Tibial nerve (tissue), 4 donors: ENCODE measurements around the gene NPEPL1.

ENCODE experiments used
- EP300 ChIP-seq, 2 donors: sonication (generic); formaldehyde crosslinking; IDR thresholded peaks; one replicate each; pipeline ENCODE4 v1.6.1; 2017; ENCODE audit warnings: antibody characterized with exemption in 2 of 2, mild to moderate bottlenecking in 1 of 2
- POLR2A ChIP-seq, 2 donors: fragments of 450-650 bp; IDR thresholded peaks; one replicate each; pipeline ENCODE4 v1.6.1; 2017; ENCODE audit warnings: antibody characterized with exemption in 2 of 2, mild to moderate bottlenecking in 2 of 2, moderate library complexity in 2 of 2
- TF ChIP-seq, protein P1 (sequence below), 5 experiments: fragments of 200-600 bp in 3 of 5; fragments of 450-650 bp in 2 of 5; sonication (generic) in 3 of 5; IDR thresholded peaks; one replicate each; pipeline ENCODE4 v1.5.1; 2016 to 2019; ENCODE audit warnings: antibody characterized with exemption in 5 of 5, mild to moderate bottlenecking in 3 of 5, moderate library complexity in 2 of 5

DNA sequence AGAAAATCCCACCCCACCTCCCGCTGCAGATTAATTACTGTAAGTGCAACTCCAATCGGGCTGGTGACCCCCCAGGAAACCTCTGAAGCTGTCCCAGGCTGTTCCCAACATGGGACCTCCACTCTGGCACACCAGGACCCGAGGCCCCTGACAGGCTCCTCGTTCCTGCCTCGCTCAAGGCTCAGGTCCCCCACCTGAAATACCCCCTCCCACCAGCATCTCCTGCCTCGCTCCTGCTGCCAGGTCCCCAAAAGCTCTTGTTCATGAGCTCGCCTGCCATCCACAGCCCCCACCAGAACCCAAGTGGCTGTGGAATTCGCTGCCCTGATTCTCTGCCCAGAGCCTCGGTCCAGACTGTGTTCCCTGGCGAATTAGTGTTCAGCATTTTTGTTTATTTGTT is 26.1 kb downstream of the NPEPL1 start:
- no peak for TF ChIP-seq POLR2A (IDR thresholded peaks at IDR 0.05)
- TF ChIP-seq, protein P1, sequence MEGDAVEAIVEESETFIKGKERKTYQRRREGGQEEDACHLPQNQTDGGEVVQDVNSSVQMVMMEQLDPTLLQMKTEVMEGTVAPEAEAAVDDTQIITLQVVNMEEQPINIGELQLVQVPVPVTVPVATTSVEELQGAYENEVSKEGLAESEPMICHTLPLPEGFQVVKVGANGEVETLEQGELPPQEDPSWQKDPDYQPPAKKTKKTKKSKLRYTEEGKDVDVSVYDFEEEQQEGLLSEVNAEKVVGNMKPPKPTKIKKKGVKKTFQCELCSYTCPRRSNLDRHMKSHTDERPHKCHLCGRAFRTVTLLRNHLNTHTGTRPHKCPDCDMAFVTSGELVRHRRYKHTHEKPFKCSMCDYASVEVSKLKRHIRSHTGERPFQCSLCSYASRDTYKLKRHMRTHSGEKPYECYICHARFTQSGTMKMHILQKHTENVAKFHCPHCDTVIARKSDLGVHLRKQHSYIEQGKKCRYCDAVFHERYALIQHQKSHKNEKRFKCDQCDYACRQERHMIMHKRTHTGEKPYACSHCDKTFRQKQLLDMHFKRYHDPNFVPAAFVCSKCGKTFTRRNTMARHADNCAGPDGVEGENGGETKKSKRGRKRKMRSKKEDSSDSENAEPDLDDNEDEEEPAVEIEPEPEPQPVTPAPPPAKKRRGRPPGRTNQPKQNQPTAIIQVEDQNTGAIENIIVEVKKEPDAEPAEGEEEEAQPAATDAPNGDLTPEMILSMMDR (IDR thresholded peaks at IDR 0.05), result no peak
- no peak for TF ChIP-seq EP300 (IDR thresholded peaks at IDR 0.05)
